ENCODE results near the gene GABRE. TPM values are rescaled to one million over a fixed set of nuclear protein-coding genes. Genes with fewer than 3 reads are reported as not detected.
A peak's percentile ranks its signal among the peaks of the same experiment; 100 is the strongest.
"Not testable (repeated sequence)": the region's sequence is repeated elsewhere in the genome, so short reads cannot be mapped to it uniquely, and the experiment has no call there.

GABRE gene
- total RNA-seq, 1 experiment from 2014 or later = 11.8 TPM

- DNase-seq (ENCODE audit: low read depth) = peak; percentile 97
These were observed 3.8 kb downstream of the GABRE start for GRCh38 chrX:151970661-151971060.

DNA sequence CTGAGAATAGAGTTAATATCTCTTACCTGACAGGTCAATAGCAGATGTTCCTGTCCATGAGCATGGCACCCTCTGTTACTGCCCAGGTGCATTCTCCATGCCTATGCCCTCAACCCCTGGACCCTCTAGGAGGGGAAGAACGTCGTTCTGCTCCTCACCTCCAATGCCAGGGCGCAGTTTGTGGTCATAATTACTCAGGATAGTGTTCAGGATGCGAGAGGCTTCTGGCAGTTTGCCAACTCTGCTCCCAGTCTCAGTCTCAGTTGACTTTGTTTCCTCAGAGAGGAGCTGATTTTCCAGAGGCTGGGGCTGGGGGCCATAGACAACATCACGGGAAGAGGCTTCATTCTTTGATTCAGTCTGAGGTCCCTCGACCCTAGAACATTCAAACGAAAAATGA, 4.4 kb downstream of the GABRE start:
- no peak for DNase-seq (ENCODE audit: low read depth)

DNA sequence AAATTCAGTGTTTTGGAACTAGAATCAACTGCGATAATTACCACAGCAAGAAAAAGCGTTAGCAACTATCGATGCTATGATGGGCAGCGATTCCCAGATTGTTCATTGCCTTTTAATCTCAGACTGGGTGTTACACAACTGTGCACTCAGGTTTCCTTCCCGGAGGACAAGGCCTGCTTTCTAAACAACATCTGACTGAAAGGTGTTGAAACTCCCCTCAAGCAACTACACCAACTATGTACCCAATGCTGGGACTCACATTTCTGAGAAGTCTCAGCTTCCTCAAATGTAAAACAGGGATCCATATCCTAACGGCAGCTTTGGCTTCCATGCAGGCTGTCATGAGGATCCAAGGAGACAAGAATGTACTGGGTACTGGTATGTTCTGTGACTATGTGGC, 8.2 kb downstream of the GABRE start:
- no peak for DNase-seq (ENCODE audit: low read depth)

DNA sequence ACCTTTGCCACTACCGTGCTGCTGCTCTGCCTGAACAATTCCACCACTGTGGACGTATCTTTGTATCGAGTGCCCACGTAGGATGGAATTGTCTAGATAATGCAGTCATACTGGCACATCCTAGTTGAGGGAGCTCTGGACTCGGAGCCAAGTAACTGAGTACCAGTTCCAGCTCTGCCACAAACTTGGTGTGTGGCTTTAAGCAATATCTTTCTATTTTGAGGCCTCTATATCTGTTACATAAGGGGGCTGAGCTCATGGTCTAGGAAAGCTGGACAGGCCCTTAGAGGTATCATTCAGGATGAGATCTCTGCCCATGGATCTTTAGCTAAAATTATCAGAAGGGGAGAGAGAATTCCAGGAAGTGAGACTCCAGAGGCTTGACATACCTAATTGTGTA, 12.4 kb downstream of the GABRE start:
- DNase-seq (ENCODE audit: low read depth) = no peak

DNA sequence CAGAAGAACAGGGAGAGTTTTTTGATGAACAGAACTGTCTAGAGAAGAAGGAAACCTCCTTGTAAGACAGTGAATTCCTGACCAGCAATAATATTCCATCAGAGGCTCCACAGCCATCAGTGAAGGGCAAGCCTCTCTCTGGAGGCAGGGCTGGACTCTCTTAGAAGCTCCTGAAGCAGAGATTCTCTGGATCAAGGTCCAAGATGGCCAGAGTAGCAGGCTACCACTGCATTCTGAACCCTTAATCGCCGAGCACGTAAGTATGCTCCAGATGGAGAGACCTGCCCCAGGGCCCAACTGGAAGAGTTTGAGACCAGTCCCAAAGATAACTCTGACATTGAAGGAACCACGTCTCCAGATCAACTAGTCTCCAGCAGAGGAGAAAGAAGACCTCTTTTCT, 16.4 kb downstream of the GABRE start:
- no peak for DNase-seq (ENCODE audit: low read depth)

DNA sequence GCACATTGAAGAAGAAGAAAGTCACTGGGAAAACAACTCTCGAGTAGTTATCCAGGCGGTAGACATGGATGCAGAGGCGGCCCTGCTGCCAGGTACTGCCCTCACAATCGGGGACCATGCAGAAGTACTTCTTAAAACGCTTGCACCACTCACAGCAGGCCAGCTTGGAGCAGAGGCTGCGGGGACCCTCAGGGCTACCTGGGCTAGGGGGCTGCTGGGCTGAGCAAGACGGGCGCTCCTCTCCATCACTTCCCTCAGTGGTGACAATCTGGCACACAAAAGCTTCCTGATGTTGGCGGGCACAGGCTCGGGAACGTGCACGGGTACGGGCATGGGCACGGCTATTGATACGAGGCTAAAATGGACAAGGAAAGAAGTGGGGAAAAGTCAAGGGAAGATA, 19.7 kb downstream of the GABRE start:
- no peak for DNase-seq (ENCODE audit: low read depth)

DNA sequence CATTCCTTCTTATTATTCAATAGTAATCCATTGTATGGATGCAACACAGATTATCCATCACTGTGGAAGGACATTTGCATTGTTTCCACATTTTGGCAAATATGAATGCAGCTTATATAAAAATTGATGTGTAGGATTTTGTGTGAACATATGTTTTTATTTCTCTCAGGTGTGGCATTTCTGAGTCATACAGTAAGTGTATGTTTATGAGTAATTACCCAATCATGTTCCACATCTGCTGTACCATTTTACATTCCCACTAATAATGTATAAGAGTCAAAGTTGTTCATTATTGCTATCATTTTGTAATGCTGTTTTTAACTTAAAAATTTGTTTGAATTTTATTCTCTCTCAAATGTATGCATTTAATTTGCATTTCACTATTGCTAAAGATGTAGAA, 36.3 kb downstream of the GABRE start:
- no peak for DNase-seq (ENCODE audit: low read depth)

DNA sequence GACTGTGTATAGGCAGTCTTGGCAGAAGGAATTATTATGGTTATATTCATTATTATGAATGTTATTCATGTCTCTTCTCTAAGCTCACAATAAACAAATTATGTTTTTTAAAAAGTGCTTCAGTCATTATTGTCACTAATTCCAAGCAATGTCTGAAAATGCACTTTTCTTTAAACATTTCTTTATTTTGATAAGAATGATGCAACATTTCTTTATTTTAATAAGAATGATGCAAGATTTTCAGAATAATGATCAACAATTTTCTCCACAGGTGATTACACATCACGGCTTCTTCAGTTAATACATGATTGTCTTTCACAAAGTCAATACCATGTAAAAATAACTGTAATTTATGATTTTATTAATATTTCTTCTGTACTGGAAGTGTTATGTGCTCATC, 39.1 kb downstream of the GABRE start:
- no peak for DNase-seq (ENCODE audit: low read depth)

DNA sequence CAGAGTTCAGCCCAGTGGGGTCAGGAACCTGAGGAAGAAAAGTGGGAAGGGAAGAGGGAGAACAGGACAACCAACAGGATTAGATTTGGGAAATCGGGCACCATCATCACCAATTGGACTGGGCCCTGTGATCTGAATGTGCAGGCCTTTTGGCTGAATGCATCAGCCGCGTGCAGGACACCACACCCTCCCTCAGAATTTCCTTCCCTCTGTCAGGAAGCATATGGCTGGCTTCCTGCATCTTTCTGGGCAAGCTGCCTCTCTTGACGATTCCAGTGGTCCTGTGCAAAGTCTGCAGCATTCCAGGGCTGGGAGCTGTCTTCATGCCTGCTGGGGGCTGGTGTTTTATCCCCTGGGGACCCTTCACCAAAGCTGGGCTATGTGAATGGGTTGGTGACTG, 45.4 kb downstream of the GABRE start:
- DNase-seq (ENCODE audit: low read depth) = no peak

- no peak for DNase-seq (ENCODE audit: low read depth)
These were observed 50.8 kb downstream of the GABRE start for GRCh38 chrX:151923648-151924047.

GRCh38 chrX:151922692-151923091, 51.8 kb downstream of the GABRE start:
- DNase-seq (ENCODE audit: low read depth) = no peak

GRCh38 chrX:151921866-151922265, 52.6 kb downstream of the GABRE start:
- DNase-seq (ENCODE audit: low read depth) = no peak

GRCh38 chrX:151921292-151921691, 53.2 kb downstream of the GABRE start:
- DNase-seq (ENCODE audit: low read depth) = no peak

DNA sequence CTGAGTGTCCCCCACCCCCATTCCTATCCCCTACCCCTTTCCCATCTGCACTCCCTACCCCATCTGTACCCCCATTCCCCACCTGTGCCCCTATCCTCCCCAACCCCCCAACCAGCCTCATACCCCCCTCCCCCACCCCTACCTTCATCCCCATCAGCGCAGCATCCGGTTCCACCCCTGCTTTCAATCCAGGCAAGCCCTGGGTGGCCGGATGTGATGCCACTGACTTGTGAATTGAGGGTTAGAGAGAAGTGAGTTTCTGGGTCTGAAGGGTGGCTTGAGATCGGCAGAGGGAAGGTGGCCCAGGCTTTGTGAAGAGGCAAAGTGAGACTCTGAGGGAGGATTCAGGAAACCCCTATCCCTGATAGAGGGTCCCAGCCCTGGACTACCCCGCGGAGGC, 53.9 kb downstream of the GABRE start:
- no peak for DNase-seq (ENCODE audit: low read depth)

GRCh38 chrX:151920101-151920500, 54.4 kb downstream of the GABRE start:
- DNase-seq (ENCODE audit: low read depth) = no peak

DNA sequence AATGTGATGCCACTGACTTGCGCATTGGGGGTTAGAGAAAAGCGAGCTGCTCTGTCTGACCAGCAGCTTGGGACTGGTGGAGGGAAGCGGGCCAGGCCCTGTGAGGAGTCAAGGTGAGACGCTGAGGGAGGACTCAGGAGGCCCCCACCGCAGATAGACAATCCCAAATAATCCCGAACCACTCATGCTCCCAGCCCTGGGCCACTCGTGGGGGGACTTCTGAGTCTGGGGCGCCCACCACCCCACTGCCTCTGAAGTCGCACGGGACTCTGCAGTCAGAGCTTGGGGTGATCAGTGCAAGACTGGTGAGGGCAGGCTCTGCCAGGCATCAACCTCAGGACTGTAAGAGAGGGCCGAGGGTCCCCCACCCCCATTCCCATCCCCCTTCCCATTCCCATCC, 54.9 kb downstream of the GABRE start:
- DNase-seq (ENCODE audit: low read depth) = no peak

- DNase-seq (ENCODE audit: low read depth) = not testable (repeated sequence)
These were observed 55.7 kb downstream of the GABRE start for GRCh38 chrX:151918736-151919135.

DNA sequence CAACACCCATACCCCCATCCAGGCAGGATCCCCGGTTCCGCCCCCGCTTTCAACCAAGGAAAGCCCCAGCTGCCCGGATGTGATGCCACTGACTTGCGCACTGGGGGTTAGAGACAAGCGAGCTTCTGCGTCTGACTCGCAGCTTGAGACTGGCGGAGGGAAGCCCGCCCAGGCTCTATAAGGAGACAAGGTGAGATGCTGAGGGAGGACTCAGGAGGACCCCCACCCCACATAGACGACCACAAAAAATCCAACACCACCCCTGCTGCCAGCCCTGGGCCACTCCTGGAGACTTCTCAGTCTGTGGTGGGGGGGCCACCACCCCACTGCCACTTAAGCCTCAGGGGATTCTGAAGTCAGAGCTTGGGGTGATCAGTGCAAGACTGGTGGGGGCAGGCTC, 61.7 kb downstream of the GABRE start, which contains the start of gene MAGEA4:
Gene MAGEA4, plus strand, starts transcription at position 110 of the 400 bp plus-strand sequence. CDS start 10,776 bp downstream, outside the sequence.
- no peak for DNase-seq (ENCODE audit: low read depth)

DNA sequence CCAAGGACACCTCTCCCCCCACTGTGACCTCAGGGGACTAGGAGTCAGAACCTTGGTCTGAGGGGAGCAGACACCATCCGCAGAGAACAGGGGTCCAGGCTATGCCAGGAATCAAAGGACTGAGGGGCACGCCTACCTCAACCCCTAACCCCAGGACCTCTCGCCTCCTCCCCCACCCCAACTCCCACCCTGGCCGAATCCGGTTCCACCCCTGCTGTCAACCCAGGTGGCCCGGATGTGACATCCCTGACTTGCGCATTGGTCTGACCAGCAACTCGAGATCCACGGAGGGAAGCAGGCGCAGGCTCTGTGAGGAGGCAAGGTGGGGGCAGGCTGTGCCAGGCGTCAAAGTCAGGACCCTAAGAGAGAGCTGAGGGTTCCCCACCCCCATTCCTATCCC, 62.3 kb downstream of the GABRE start:
- no peak for DNase-seq (ENCODE audit: low read depth)

GRCh38 chrX:151904989-151905388, 69.5 kb downstream of the GABRE start:
- DNase-seq (ENCODE audit: low read depth) = no peak

Other genes starting within 250 kb of the GABRE start
- not detected in 2 replicates for gene CNGA2, start 239.9 kb downstream of the GABRE start, total RNA-seq (2014; rRNA removed; shearing (Covaris generic))
- 0.10 and 0.64 TPM in 2 replicates for gene MAGEA4, start 61.8 kb downstream of the GABRE start, total RNA-seq (2014; rRNA removed; shearing (Covaris generic))
- 3.9 and 4.5 TPM in 2 replicates for gene MAGEA10, start 163.9 kb upstream of the GABRE start, total RNA-seq (2014; rRNA removed; shearing (Covaris generic))